Right atrium auricular region (tissue), 2 donors: Measurements from ENCODE around the gene TKFC. TPM values are rescaled to one million over a fixed set of nuclear protein-coding genes. Genes with fewer than 3 reads are reported as not detected.

Experiments
- DNase-seq: peaks from one replicate; pipeline ENCODE4 v3.0.0-alpha.2; 2019; ENCODE audit warnings: low spot score
- H3K27ac ChIP-seq, 2 donors: fragments of 200-600 bp; sonication (generic); 1 replicate in 1 of 2; 2 replicates in 1 of 2; pipeline ENCODE4 v1.5.1; 2016 to 2019
- H3K27me3 ChIP-seq, 2 donors: fragments of 200-600 bp; sonication (generic); one replicate each; pipeline versions ENCODE4 v1.5.1 to v1.6.0; 2017 to 2019
- H3K36me3 ChIP-seq: fragments of 200-600 bp; sonication (generic); one replicate; pipeline ENCODE4 v1.5.1; 2016
- H3K4me1 ChIP-seq, 2 donors: fragments of 200-600 bp; sonication (generic); one replicate each; pipeline versions ENCODE4 v1.5.1 to v1.6.0; 2017 to 2019
- H3K4me3 ChIP-seq, 2 donors: fragments of 200-600 bp; sonication (generic); 1 replicate in 1 of 2; 2 replicates in 1 of 2; pipeline ENCODE4 v1.5.1; 2017 to 2019; ENCODE audit warnings: mild to moderate bottlenecking in 1 of 2, moderate library complexity in 1 of 2
- H3K9me3 ChIP-seq, 2 donors: fragments of 200-600 bp; sonication (generic); one replicate each; pipeline ENCODE4 v1.5.1; 2019
- CTCF ChIP-seq, 2 donors: fragments of 200-600 bp; sonication (generic); IDR thresholded peaks; one replicate each; pipeline ENCODE4 v1.5.1; 2019; ENCODE audit warnings: antibody characterized with exemption in 2 of 2
- total RNA-seq, 2 donors: library from RNA; depleted of rRNA; stranded (reverse); fragments of >200 nt; gene quantifications; one replicate each; pipeline ENCODE4 v1.1.0, GENCODE V29; 2016

Gene TKFC
- total RNA-seq, 2 donors from 2014 or later = 9.7 to 11.3 TPM

GRCh38 chr11:61333550-61334433 is 764 bp downstream of the TKFC start:
- no peak for TF ChIP-seq CTCF (IDR thresholded peaks at IDR 0.05)
- H3K4me1 ChIP-seq = peaks cover 0 to 28% of the 10 kb centered on the region in 2 donors
- H3K36me3 ChIP-seq = peaks cover 9% of the 10 kb centered on the region
- no peaks in the 10 kb centered on the region for H3K27me3 ChIP-seq
- DNase-seq = no peak
- H3K27ac ChIP-seq = peak overlapping the region; percentile 84 to 93
- peak overlapping the region; percentile 87 to 99 for H3K4me3 ChIP-seq
- H3K9me3 ChIP-seq = no peaks in the 10 kb centered on the region

GRCh38 chr11:61334434-61335354 is 1.7 kb downstream of the TKFC start:
- Histone ChIP-seq H3K4me1 (peaks cover 0 to 28% of the 10 kb centered on the region in 2 donors), H3K27me3 (no peaks in the 10 kb centered on the region), H3K4me3 (no peak overlapping the region), H3K36me3 (no peaks in the 10 kb centered on the region), H3K27ac (no peak overlapping the region), H3K9me3 (no peaks in the 10 kb centered on the region)
- no peak for TF ChIP-seq CTCF (IDR thresholded peaks at IDR 0.05)
- no peak for DNase-seq

GRCh38 chr11:61335355-61335710 is 2.3 kb downstream of the TKFC start:
- no peaks in the 10 kb centered on the region for H3K36me3 ChIP-seq
- peaks cover 0 to 28% of the 10 kb centered on the region in 2 donors for H3K4me1 ChIP-seq
- H3K27me3 ChIP-seq = no peaks in the 10 kb centered on the region
- no peak overlapping the region for H3K27ac ChIP-seq
- DNase-seq = no peak
- H3K4me3 ChIP-seq = no peak overlapping the region
- H3K9me3 ChIP-seq = no peaks in the 10 kb centered on the region
- no peak for TF ChIP-seq CTCF (IDR thresholded peaks at IDR 0.05)

GRCh38 chr11:61336171-61336935 is 3.3 kb downstream of the TKFC start:
- Histone ChIP-seq H3K27me3 (no peaks in the 10 kb centered on the region), H3K4me3 (no peak overlapping the region), H3K4me1 (peaks cover 0 to 18% of the 10 kb centered on the region in 2 donors), H3K36me3 (no peaks in the 10 kb centered on the region), H3K27ac (no peak overlapping the region), H3K9me3 (no peaks in the 10 kb centered on the region)
- peak; percentile 82 for DNase-seq
- peak; percentile 92 to 98 for TF ChIP-seq CTCF (IDR thresholded peaks at IDR 0.05)

- no peak for TF ChIP-seq CTCF (IDR thresholded peaks at IDR 0.05)
- no peak for DNase-seq
- no peaks in the 10 kb centered on the region for H3K36me3 ChIP-seq
- peaks cover 0 to 8% of the 10 kb centered on the region in 2 donors for H3K4me1 ChIP-seq
- H3K27ac ChIP-seq = no peak overlapping the region
- no peaks in the 10 kb centered on the region for H3K27me3 ChIP-seq
- no peak overlapping the region for H3K4me3 ChIP-seq
- no peaks in the 10 kb centered on the region for H3K9me3 ChIP-seq
Observed at GRCh38 chr11:61337706-61338470, 4.9 kb downstream of the TKFC start.
